PC-3 (cell line): Measurements from ENCODE around the gene TPO.

Source experiments
- EZH2 ChIP-seq: fragments of 300-600 bp; sonication (generic); IDR thresholded peaks from one replicate; pipeline ENCODE4 v1.6.1; 2017; ENCODE audit warnings: antibody characterized with exemption, mild to moderate bottlenecking, low read length; ENCODE audit not compliant: unreplicated experiment
- EZH2phosphoT487 ChIP-seq: fragments of 300-600 bp; sonication (generic); IDR thresholded peaks from 2 replicates; pipeline ENCODE4 v1.6.1; 2018; ENCODE audit warnings: mild to moderate bottlenecking, antibody characterized with exemption, low read length, borderline replicate concordance
- TF ChIP-seq, protein P1 (sequence below): fragments of 300-600 bp; sonication (generic); conservative IDR thresholded peaks from 2 replicates; pipeline ENCODE4 v1.5.1; 2017; ENCODE audit warnings: antibody characterized with exemption, low read depth, mild to moderate bottlenecking, low read length

- TF ChIP-seq EZH2 = no peak
- TF ChIP-seq, protein P1, sequence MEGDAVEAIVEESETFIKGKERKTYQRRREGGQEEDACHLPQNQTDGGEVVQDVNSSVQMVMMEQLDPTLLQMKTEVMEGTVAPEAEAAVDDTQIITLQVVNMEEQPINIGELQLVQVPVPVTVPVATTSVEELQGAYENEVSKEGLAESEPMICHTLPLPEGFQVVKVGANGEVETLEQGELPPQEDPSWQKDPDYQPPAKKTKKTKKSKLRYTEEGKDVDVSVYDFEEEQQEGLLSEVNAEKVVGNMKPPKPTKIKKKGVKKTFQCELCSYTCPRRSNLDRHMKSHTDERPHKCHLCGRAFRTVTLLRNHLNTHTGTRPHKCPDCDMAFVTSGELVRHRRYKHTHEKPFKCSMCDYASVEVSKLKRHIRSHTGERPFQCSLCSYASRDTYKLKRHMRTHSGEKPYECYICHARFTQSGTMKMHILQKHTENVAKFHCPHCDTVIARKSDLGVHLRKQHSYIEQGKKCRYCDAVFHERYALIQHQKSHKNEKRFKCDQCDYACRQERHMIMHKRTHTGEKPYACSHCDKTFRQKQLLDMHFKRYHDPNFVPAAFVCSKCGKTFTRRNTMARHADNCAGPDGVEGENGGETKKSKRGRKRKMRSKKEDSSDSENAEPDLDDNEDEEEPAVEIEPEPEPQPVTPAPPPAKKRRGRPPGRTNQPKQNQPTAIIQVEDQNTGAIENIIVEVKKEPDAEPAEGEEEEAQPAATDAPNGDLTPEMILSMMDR = no peak
- TF ChIP-seq EZH2phosphoT487 = no peak
These were observed 17.2 kb downstream of the TPO start for GRCh38 chr2:1430491-1430890.
